HG03103 (cell line): Measurements from ENCODE around the gene GABARAPL1.
A peak's percentile ranks its signal among the peaks of the same experiment; 100 is the strongest.
"Not testable (repeated sequence)": the region's sequence is repeated elsewhere in the genome, so short reads cannot be mapped to it uniquely, and the experiment has no call there.

ENCODE experiments used
- ATAC-seq: cut with Tn5 transposase; IDR thresholded peaks from one replicate; pipeline ENCODE4 v1.9.1; 2021; ENCODE audit warnings: low read depth; ENCODE audit not compliant: unreplicated experiment

GABARAPL1 gene

GRCh38 chr12:10196210-10196609, 16.5 kb upstream of the GABARAPL1 start:
- ATAC-seq: no peak

GRCh38 chr12:10197879-10198278, 14.8 kb upstream of the GABARAPL1 start:
- no peak for ATAC-seq

- not testable (repeated sequence) for ATAC-seq
Observed at GRCh38 chr12:10204495-10204894, 8.2 kb upstream of the GABARAPL1 start.

GRCh38 chr12:10205220-10205807, 7.4 kb upstream of the GABARAPL1 start:
- no peak for ATAC-seq

GRCh38 chr12:10207136-10207535, 5.5 kb upstream of the GABARAPL1 start:
- ATAC-seq: no peak

- no peak for ATAC-seq
Observed at GRCh38 chr12:10210225-10210624, 2.5 kb upstream of the GABARAPL1 start.

- ATAC-seq: no peak
Observed at GRCh38 chr12:10211101-10211939, 1.4 kb upstream of the GABARAPL1 start.

GRCh38 chr12:10211940-10212738, 538 bp upstream of the GABARAPL1 start:
- no peak for ATAC-seq

GRCh38 chr12:10213168-10214135, 775 bp downstream of the GABARAPL1 start:
- ATAC-seq: peak; percentile 35

- ATAC-seq: no peak
Observed at GRCh38 chr12:10214136-10214894, 1.6 kb downstream of the GABARAPL1 start.

GRCh38 chr12:10214895-10215267, 2.2 kb downstream of the GABARAPL1 start:
- ATAC-seq: no peak

GRCh38 chr12:10215436-10215835, 2.8 kb downstream of the GABARAPL1 start:
- ATAC-seq: no peak

- not testable (repeated sequence) for ATAC-seq
Observed at GRCh38 chr12:10215946-10216345, 3.3 kb downstream of the GABARAPL1 start.

- ATAC-seq: no peak
Observed at GRCh38 chr12:10218021-10218420, 5.3 kb downstream of the GABARAPL1 start.

GRCh38 chr12:10220398-10221077, 7.9 kb downstream of the GABARAPL1 start:
- no peak for ATAC-seq

- ATAC-seq: no peak
Observed at GRCh38 chr12:10221846-10222245, 9.2 kb downstream of the GABARAPL1 start.

- ATAC-seq: no peak
Observed at GRCh38 chr12:10223208-10223607, 10.5 kb downstream of the GABARAPL1 start.

- not testable (repeated sequence) for ATAC-seq
Observed at GRCh38 chr12:10225426-10225825, 12.7 kb downstream of the GABARAPL1 start.

- ATAC-seq: no peak
Observed at GRCh38 chr12:10226086-10226485, 13.4 kb downstream of the GABARAPL1 start.
